PC-3 (cell line): Measurements from ENCODE around the gene PLIN4. TPM values are rescaled to one million over a fixed set of nuclear protein-coding genes. Genes with fewer than 3 reads are reported as not detected.
"Not testable (repeated sequence)": the region's sequence is repeated elsewhere in the genome, so short reads cannot be mapped to it uniquely, and the experiment has no call there.

Experiments used
- ATAC-seq: fragments of 200-7000 bp; cut with Tn5 transposase; 2 replicates; pipeline ENCODE4 v1.9.1; 2020; ENCODE audit warnings: mild to moderate bottlenecking, moderate library complexity
- BruUV-seq: library from RNA; stranded (reverse); fragments of 400-500 nt; replicated peaks from 2 replicates; lab custom pipeline; 2021; lab: Mats Ljungman, UMichigan
- CTCF ChIA-PET: fragments of 300-600 bp; sonication (Branson Sonifier 250); formaldehyde crosslinking; loops from one replicate; lab custom pipeline; 2022; ENCODE audit warnings: antibody characterized with exemption; lab: Charles Lee
- POLR2A ChIA-PET: fragments of 300-600 bp; sonication (Branson Sonifier 250); formaldehyde crosslinking; loops from one replicate; lab custom pipeline; 2022; ENCODE audit warnings: antibody characterized with exemption; ENCODE audit not compliant: unreplicated experiment; lab: Charles Lee
- DNase-seq: peaks from one replicate; pipeline ENCODE4 v3.0.0-alpha.2; 2015
- H2AFZ ChIP-seq: fragments of 300-600 bp; sonication (generic); 2 replicates; pipeline ENCODE4 v1.6.0; 2016; ENCODE audit warnings: antibody characterized with exemption, low read length
- H3F3A ChIP-seq: fragments of 300-600 bp; sonication (generic); one replicate; pipeline ENCODE4 v1.6.0; 2017; ENCODE audit warnings: antibody characterized with exemption, low read length, control low read depth, mild to moderate bottlenecking; ENCODE audit not compliant: unreplicated experiment
- H3K27ac ChIP-seq: fragments of 300-600 bp; sonication (generic); 2 replicates; pipeline ENCODE4 v1.5.1; 2016; ENCODE audit warnings: mild to moderate bottlenecking, low read length
- H3K27me3 ChIP-seq: fragments of 300-600 bp; sonication (generic); 2 replicates; pipeline ENCODE4 v1.6.1; 2016; ENCODE audit warnings: low read length, mixed read lengths
- H3K36me3 ChIP-seq: fragments of 300-600 bp; sonication (generic); 2 replicates; pipeline ENCODE4 v1.6.1; 2016; ENCODE audit warnings: low read depth, mixed run types, low read length, mixed read lengths
- H3K4me1 ChIP-seq: fragments of 300-600 bp; sonication (generic); 2 replicates; pipeline ENCODE4 v1.5.1; 2016; ENCODE audit warnings: low read length; ENCODE audit not compliant: insufficient read depth
- H3K4me2 ChIP-seq: fragments of 300-600 bp; sonication (generic); 2 replicates; pipeline ENCODE4 v1.6.0; 2016; ENCODE audit warnings: low read length
- H3K4me3 ChIP-seq: fragments of 300-600 bp; sonication (generic); 2 replicates; pipeline ENCODE4 v1.5.1; 2016; ENCODE audit warnings: mild to moderate bottlenecking, low read length, mixed read lengths
- H3K79me2 ChIP-seq: fragments of 300-600 bp; sonication (generic); 2 replicates; pipeline ENCODE4 v1.6.1; 2017; ENCODE audit warnings: low read length, mixed read lengths
- H3K9ac ChIP-seq: fragments of 300-600 bp; sonication (generic); 2 replicates; pipeline ENCODE4 v1.6.0; 2016; ENCODE audit warnings: mild to moderate bottlenecking, low read length
- H3K9me2 ChIP-seq: fragments of 300-600 bp; sonication (generic); replicated peaks from 2 replicates; pipeline ENCODE4 v1.6.1; 2016; ENCODE audit warnings: mixed run types, low read length, mixed read lengths
- H3K9me3 ChIP-seq: fragments of 300-600 bp; sonication (generic); 2 replicates; pipeline ENCODE4 v1.6.1; 2016; ENCODE audit warnings: low read length, mixed read lengths
- H4K20me1 ChIP-seq: fragments of 300-600 bp; sonication (generic); 2 replicates; pipeline ENCODE4 v1.6.1; 2016; ENCODE audit warnings: low read length, mixed read lengths
- CTCF ChIP-seq: fragments of 300-600 bp; sonication (generic); conservative IDR thresholded peaks from 2 replicates; pipeline ENCODE4 v1.5.1; 2017; ENCODE audit warnings: antibody characterized with exemption, low read depth, mild to moderate bottlenecking, low read length
- EZH2 ChIP-seq: fragments of 300-600 bp; sonication (generic); IDR thresholded peaks from one replicate; pipeline ENCODE4 v1.6.1; 2017; ENCODE audit warnings: antibody characterized with exemption, mild to moderate bottlenecking, low read length; ENCODE audit not compliant: unreplicated experiment
- EZH2phosphoT487 ChIP-seq: fragments of 300-600 bp; sonication (generic); IDR thresholded peaks from 2 replicates; pipeline ENCODE4 v1.6.1; 2018; ENCODE audit warnings: mild to moderate bottlenecking, antibody characterized with exemption, low read length, borderline replicate concordance
- intact Hi-C: fragments of 100-400 bp; cut with micrococcal nuclease; formaldehyde crosslinking; loops from 2 replicates; pipeline ENCODE4 v1.9.0; 2023
- total RNA-seq: library from RNA; depleted of rRNA; stranded (reverse); fragments of >200 nt; gene quantifications from 2 replicates; pipeline ENCODE4 v1.2.3, GENCODE V29; 2014

PLIN4 gene
- total RNA-seq, 1 experiment from 2014 or later: 9.1 TPM

- TF ChIP-seq EZH2phosphoT487: no peak
- DNase-seq (no peak), ATAC-seq (no peak)
- no peak overlapping the region for H3K4me2 ChIP-seq
- intact Hi-C loops: no loop called here
- H3K27ac ChIP-seq: no peak overlapping the region
- H3K4me3 ChIP-seq: no peak overlapping the region
- H3K9ac ChIP-seq: no peak overlapping the region
- no peaks in the 10 kb centered on the region for H3F3A ChIP-seq
- H3K27me3 ChIP-seq: no peaks in the 10 kb centered on the region
- H3K36me3 ChIP-seq: no peaks in the 10 kb centered on the region
- H4K20me1 ChIP-seq: no peaks in the 10 kb centered on the region
- H3K9me3 ChIP-seq: no peaks in the 10 kb centered on the region
- no peak overlapping the region for H2AFZ ChIP-seq
- H3K9me2 ChIP-seq: no peaks in the 10 kb centered on the region
- H3K79me2 ChIP-seq: no peaks in the 10 kb centered on the region
- ChIA-PET POLR2A (no interaction called here), CTCF (no interaction called here)
- BruUV-seq: no TSS peak
- H3K4me1 ChIP-seq: peaks cover 18% of the 10 kb centered on the region
These were observed 13.4 kb upstream of the PLIN4 start for GRCh38 chr19:4531562-4532165.

GRCh38 chr19:4529924-4530522, 11.7 kb upstream of the PLIN4 start:
- intact Hi-C loops: no loop called here
- Histone ChIP-seq H3K9ac (no peak overlapping the region), H3K4me1 (peaks cover 6% of the 10 kb centered on the region), H4K20me1 (no peaks in the 10 kb centered on the region), H3K27ac (no peak overlapping the region), H3K9me3 (no peaks in the 10 kb centered on the region), H3K4me3 (no peak overlapping the region), H3F3A (no peaks in the 10 kb centered on the region), H2AFZ (no peak overlapping the region), H3K9me2 (no peaks in the 10 kb centered on the region), H3K79me2 (no peaks in the 10 kb centered on the region), H3K27me3 (no peaks in the 10 kb centered on the region), H3K36me3 (no peaks in the 10 kb centered on the region), H3K4me2 (no peak overlapping the region)
- ChIA-PET CTCF (no interaction called here), POLR2A (no interaction called here)
- BruUV-seq: no TSS peak
- DNase-seq (no peak), ATAC-seq (no peak)
- TF ChIP-seq EZH2phosphoT487 (no peak), CTCF (no peak), EZH2 (no peak)

- no TSS peak for BruUV-seq
- no peaks in the 10 kb centered on the region for H3K36me3 ChIP-seq
- no peak for ATAC-seq
- no peaks in the 10 kb centered on the region for H3K79me2 ChIP-seq
- no peak for DNase-seq
- CTCF ChIA-PET: no interaction called here
- no peak overlapping the region for H2AFZ ChIP-seq
- no peaks in the 10 kb centered on the region for H3K4me1 ChIP-seq
- H3K4me2 ChIP-seq: no peak overlapping the region
- TF ChIP-seq CTCF (no peak), EZH2 (no peak), EZH2phosphoT487 (no peak)
- no peak overlapping the region for H3K27ac ChIP-seq
- no peak overlapping the region for H3K4me3 ChIP-seq
- no peaks in the 10 kb centered on the region for H3K9me2 ChIP-seq
- no peaks in the 10 kb centered on the region for H3F3A ChIP-seq
- H4K20me1 ChIP-seq: no peaks in the 10 kb centered on the region
- no peak overlapping the region for H3K9ac ChIP-seq
- intact Hi-C loops: no loop called here
- POLR2A ChIA-PET: no interaction called here
- H3K9me3 ChIP-seq: no peaks in the 10 kb centered on the region
- H3K27me3 ChIP-seq: no peaks in the 10 kb centered on the region
These were observed 10.6 kb upstream of the PLIN4 start for GRCh38 chr19:4528843-4529242.

- POLR2A ChIA-PET, H3K4me3 ChIP-seq, H3F3A ChIP-seq, H3K9me2 ChIP-seq, H2AFZ ChIP-seq, H3K79me2 ChIP-seq, H4K20me1 ChIP-seq, H3K4me1 ChIP-seq, H3K36me3 ChIP-seq, H3K9me3 ChIP-seq, H3K9ac ChIP-seq, H3K4me2 ChIP-seq, BruUV-seq, CTCF ChIA-PET, intact Hi-C loops, ATAC-seq, H3K27me3 ChIP-seq, DNase-seq, H3K27ac ChIP-seq: not testable (repeated sequence)
These were observed 9.1 kb upstream of the PLIN4 start for GRCh38 chr19:4527377-4527776.
